GM18499 (cell line): Measurements from ENCODE around the gene VCX2.
"Not testable (repeated sequence)": the region's sequence is repeated elsewhere in the genome, so short reads cannot be mapped to it uniquely, and the experiment has no call there.

ENCODE experiments used
- ATAC-seq: cut with Tn5 transposase; IDR thresholded peaks from one replicate; pipeline ENCODE4 v1.9.1; 2021; ENCODE audit warnings: moderate number of reproducible peaks; ENCODE audit not compliant: insufficient read depth, unreplicated experiment

Gene VCX2

DNA sequence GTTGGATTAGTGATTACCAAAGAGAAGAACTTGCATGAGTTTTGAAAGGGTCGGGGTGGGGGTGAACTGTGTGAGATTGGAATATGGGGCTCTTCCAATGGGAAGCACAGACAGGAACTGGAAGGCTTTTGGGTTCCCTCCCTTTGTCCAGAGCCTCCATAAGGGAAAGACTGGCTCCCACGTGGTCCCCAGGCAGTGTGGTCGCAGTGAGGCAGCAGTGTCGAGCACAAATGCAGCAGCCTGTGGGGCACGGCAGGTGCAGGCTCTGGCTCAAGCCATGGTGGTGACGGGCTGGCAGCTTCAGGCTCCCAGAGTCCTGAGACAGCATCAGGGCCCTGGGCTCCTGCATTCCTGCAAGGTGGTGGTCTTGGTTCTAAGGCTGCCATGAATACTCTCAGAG is 45.5 kb downstream of the VCX2 start:
- ATAC-seq, result no peak

DNA sequence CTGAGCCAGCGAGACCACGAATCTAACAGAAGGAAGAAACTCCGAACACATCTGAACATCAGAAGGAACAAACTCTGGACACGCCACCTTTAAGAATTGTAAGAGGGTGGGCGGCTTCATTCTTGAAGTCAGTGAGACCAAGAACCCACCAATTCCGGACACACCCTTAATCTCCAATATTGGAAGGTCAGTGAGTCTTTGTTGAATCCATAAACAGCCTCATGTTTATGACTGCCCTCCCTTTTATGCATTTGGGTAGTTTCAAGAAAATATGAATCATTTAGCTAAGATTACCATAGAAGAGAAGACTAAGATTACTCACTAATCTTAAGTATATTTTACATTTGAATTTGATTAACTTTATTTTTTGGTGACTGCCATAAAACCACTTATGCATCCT is 48.5 kb downstream of the VCX2 start:
- ATAC-seq, result no peak

DNA sequence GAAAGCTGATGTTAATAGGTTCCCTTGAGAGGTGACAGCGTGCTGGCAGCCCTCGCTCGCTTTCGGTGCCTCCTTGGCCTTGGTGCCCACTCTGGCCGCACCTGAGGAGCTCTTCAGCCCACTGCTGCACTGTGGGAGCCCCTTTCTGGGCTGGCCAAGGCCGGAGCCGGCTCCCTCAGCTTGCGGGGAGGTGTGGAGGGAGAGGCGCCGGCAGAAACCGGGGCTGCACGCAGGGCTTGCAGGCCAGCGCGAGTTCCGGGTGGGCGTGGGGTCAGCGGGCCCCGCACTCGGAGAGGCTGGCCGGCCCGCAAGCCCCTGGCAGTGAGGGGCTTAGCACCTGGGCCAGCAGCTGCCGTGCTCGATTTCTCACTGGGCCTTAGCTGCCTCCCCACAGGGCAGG is 49.7 kb downstream of the VCX2 start:
- ATAC-seq, result not testable (repeated sequence)
